NB4 (cell line): ENCODE data around the gene DLEC1.
A peak's percentile ranks its signal among the peaks of the same experiment; 100 is the strongest.

ENCODE experiments used
- POLR2A ChIP-seq: IDR thresholded peaks from 2 replicates; pipeline ENCODE4 v1.6.1; 2011; ENCODE audit warnings: mild to moderate bottlenecking; ENCODE audit not compliant: insufficient read length; ENCODE audit errors: extremely low read depth
- TF ChIP-seq, protein P1 (sequence below): IDR thresholded peaks from one replicate; pipeline ENCODE4 v1.5.1; 2012; ENCODE audit warnings: low read depth, low read length
- TF ChIP-seq, protein P2 (sequence below): IDR thresholded peaks from 2 replicates; pipeline ENCODE4 v1.6.1; 2011; ENCODE audit warnings: low read depth, low read length

DNA sequence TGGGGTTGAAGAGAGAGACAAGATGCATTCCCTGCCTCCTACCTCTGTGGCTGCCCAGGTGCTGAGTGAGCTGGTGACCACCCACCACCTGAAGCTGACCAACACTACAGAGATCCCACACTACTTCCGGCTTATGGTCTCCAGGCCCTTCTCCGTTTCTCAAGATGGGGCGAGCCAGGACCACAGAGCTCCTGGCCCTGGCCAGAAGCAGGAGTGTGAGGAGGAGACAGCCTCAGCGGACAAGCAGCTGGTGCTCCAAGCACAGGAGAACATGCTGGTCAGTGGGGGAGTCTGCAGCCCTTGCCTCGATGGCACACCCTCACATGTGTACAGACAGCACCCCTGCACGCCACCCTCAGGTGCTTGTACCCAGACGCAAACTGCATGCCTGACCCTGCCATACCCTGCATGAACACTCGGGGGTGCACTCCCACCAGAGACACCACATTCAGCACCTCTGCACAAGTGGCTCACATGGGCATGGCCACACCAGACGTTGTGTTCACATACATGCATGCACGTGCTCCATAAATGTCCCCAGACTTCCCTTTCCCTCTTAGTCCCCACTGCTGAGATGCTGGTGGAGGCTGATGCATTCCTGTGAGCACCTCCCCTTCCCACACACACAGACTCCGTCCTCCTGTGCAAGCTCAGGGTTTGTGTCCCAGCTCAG is 78.9 kb downstream of the DLEC1 start:
- TF ChIP-seq, protein P1, sequence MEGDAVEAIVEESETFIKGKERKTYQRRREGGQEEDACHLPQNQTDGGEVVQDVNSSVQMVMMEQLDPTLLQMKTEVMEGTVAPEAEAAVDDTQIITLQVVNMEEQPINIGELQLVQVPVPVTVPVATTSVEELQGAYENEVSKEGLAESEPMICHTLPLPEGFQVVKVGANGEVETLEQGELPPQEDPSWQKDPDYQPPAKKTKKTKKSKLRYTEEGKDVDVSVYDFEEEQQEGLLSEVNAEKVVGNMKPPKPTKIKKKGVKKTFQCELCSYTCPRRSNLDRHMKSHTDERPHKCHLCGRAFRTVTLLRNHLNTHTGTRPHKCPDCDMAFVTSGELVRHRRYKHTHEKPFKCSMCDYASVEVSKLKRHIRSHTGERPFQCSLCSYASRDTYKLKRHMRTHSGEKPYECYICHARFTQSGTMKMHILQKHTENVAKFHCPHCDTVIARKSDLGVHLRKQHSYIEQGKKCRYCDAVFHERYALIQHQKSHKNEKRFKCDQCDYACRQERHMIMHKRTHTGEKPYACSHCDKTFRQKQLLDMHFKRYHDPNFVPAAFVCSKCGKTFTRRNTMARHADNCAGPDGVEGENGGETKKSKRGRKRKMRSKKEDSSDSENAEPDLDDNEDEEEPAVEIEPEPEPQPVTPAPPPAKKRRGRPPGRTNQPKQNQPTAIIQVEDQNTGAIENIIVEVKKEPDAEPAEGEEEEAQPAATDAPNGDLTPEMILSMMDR: peak; percentile 76
- TF ChIP-seq POLR2A: peak; percentile 12
- TF ChIP-seq, protein P2, sequence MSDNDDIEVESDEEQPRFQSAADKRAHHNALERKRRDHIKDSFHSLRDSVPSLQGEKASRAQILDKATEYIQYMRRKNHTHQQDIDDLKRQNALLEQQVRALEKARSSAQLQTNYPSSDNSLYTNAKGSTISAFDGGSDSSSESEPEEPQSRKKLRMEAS: peak; percentile 96
